SK-N-SH (cell line): ENCODE data around the gene DNAH9. TPM values are rescaled to one million over a fixed set of nuclear protein-coding genes. Genes with fewer than 3 reads are reported as not detected.

Experiments
- CTCF ChIA-PET: fragments of 300-600, 350-600 bp; formaldehyde crosslinking; extraction: SDS; loops from one replicate; lab custom pipeline; 2021; lab: Yijun Ruan, JAX
- POLR2A ChIA-PET: fragments of 350-600 bp; sonication (Branson Sonifier 250); formaldehyde crosslinking; extraction: SDS; loops from one replicate; lab custom pipeline; 2020; ENCODE audit warnings: antibody characterized with exemption, inconsistent platforms; lab: Yijun Ruan, JAX
- DNase-seq: peaks from one replicate; pipeline ENCODE4 v3.0.0; 2012
- H2AFZ ChIP-seq: fragments of 200-600 bp; sonication (generic); 2 replicates; pipeline ENCODE4 v1.8.1; 2016; ENCODE audit warnings: antibody characterized with exemption, mild to moderate bottlenecking, low read depth
- H3F3A ChIP-seq: fragments of 200-600 bp; sonication (generic); replicated peaks from 2 replicates; pipeline ENCODE3; 2016; ENCODE audit warnings: antibody characterized with exemption, mild to moderate bottlenecking; ENCODE audit not compliant: insufficient read depth
- H3K27ac ChIP-seq, 2 experiments: fragments of 200-500 bp in 1 of 2; fragments of 200-600 bp in 1 of 2; sonication (Bioruptor generic) in 1 of 2; sonication (generic), shearing (Covaris generic) in 1 of 2; 2 replicates each; pipeline versions ENCODE4 v1.5.1 to v1.6.1; 2014 to 2016; ENCODE audit warnings: low read depth in 2 of 2, inconsistent platforms in 1 of 2, low read length in 1 of 2, mild to moderate bottlenecking in 1 of 2, mixed read lengths in 1 of 2
- H3K27me3 ChIP-seq: fragments of 200-600 bp; sonication (generic), shearing (Covaris generic); 2 replicates; pipeline ENCODE4 v1.6.1; 2016; ENCODE audit warnings: mixed run types; ENCODE audit not compliant: insufficient read depth
- H3K36me3 ChIP-seq, 2 experiments: fragments of 200-500 bp in 1 of 2; fragments of 200-600 bp in 1 of 2; sonication (Bioruptor generic) in 1 of 2; sonication (generic) in 1 of 2; replicated peaks in 1 of 2; 2 replicates each; pipeline versions ENCODE3 to v1.5.1; 2014 to 2016; ENCODE audit warnings: low read length in 1 of 2, mild to moderate bottlenecking in 1 of 2; ENCODE audit not compliant: insufficient read depth in 2 of 2, control insufficient read depth in 1 of 2
- H3K4me1 ChIP-seq, 2 experiments: fragments of 200-500 bp in 1 of 2; fragments of 200-600 bp in 1 of 2; sonication (Bioruptor generic) in 1 of 2; sonication (generic), shearing (Covaris generic) in 1 of 2; 2 replicates each; pipeline versions ENCODE4 v1.5.1 to v1.6.1; 2014 to 2016; ENCODE audit warnings: low read depth in 1 of 2, low read length in 1 of 2, mixed run types in 1 of 2; ENCODE audit not compliant: insufficient read depth in 2 of 2, control insufficient read depth in 1 of 2
- H3K4me2 ChIP-seq: fragments of 200-600 bp; sonication (generic), shearing (Covaris generic); 2 replicates; pipeline ENCODE4 v1.6.1; 2017; ENCODE audit warnings: mixed run types
- H3K4me3 ChIP-seq, 2 experiments: fragments of 200-500 bp in 1 of 2; fragments of 200-600 bp in 1 of 2; sonication (Bioruptor generic) in 1 of 2; sonication (generic), shearing (Covaris generic) in 1 of 2; 2 replicates each; pipeline versions ENCODE4 v1.5.1 to v1.8.1; 2014 to 2016; ENCODE audit warnings: low read depth in 2 of 2, inconsistent platforms in 1 of 2, low read length in 1 of 2, mild to moderate bottlenecking in 1 of 2, mixed read lengths in 1 of 2, moderate library complexity in 1 of 2
- H3K79me2 ChIP-seq: fragments of 200-600 bp; sonication (generic); 2 replicates; pipeline ENCODE4 v1.8.1; 2017; ENCODE audit warnings: mild to moderate bottlenecking; ENCODE audit not compliant: insufficient read depth
- H3K9ac ChIP-seq: fragments of 200-600 bp; sonication (generic); 2 replicates; pipeline ENCODE4 v1.6.1; 2017; ENCODE audit warnings: mixed run types
- H3K9me2 ChIP-seq: fragments of 200-600 bp; sonication (generic); 2 replicates; pipeline ENCODE4 v1.6.1; 2017; ENCODE audit warnings: mixed run types
- H3K9me3 ChIP-seq: fragments of 200-600 bp; sonication (generic); 2 replicates; pipeline ENCODE4 v1.6.1; 2017; ENCODE audit warnings: mixed run types, mild to moderate bottlenecking, moderate library complexity
- H4K20me1 ChIP-seq: fragments of 200-600 bp; sonication (generic); 2 replicates; pipeline ENCODE4 v1.6.1; 2017; ENCODE audit warnings: mild to moderate bottlenecking, mixed run types; ENCODE audit not compliant: insufficient read depth
- ELF1 ChIP-seq: IDR thresholded peaks from 2 replicates; pipeline ENCODE4 v1.4.0; 2012
- FOXJ3 ChIP-seq: sonication (generic); formaldehyde crosslinking; IDR thresholded peaks from 2 replicates; pipeline ENCODE4 v1.5.1; 2020; ENCODE audit warnings: mild to moderate bottlenecking, missing genetic modification reagents
- GABPA ChIP-seq: IDR thresholded peaks from 2 replicates; pipeline ENCODE4 v1.4.0; 2012; ENCODE audit warnings: low read depth, mild to moderate bottlenecking
- IRF3 ChIP-seq: fragments of 150-350 bp; IDR thresholded peaks from 2 replicates; pipeline ENCODE4 v1.6.1; 2016; ENCODE audit warnings: mild to moderate bottlenecking, low read depth, low read length
- JUND ChIP-seq: IDR thresholded peaks from 2 replicates; pipeline ENCODE4 v1.4.0; 2012
- MXI1 ChIP-seq: IDR thresholded peaks from 2 replicates; pipeline ENCODE4 v1.6.1; 2012; ENCODE audit warnings: mild to moderate bottlenecking, low read depth, low read length, improper control_type of control experiment
- PBX3 ChIP-seq: IDR thresholded peaks from 2 replicates; pipeline ENCODE4; 2012
- RAD21 ChIP-seq: IDR thresholded peaks from 2 replicates; pipeline ENCODE4 v1.6.1; 2012; ENCODE audit warnings: mild to moderate bottlenecking, low read length
- RFX5 ChIP-seq: IDR thresholded peaks from 2 replicates; pipeline ENCODE4 v1.6.1; 2012; ENCODE audit warnings: mild to moderate bottlenecking, improper control_type of control experiment, low read length
- SIN3A ChIP-seq: IDR thresholded peaks from 2 replicates; pipeline ENCODE4 v1.6.1; 2012; ENCODE audit warnings: low read depth, mild to moderate bottlenecking, low read length, moderate library complexity, borderline replicate concordance
- TAF1 ChIP-seq: IDR thresholded peaks from 2 replicates; pipeline ENCODE4 v1.6.1; 2012; ENCODE audit warnings: low read depth, mild to moderate bottlenecking, low read length, moderate library complexity, borderline replicate concordance
- TEAD4 ChIP-seq: IDR thresholded peaks from 2 replicates; pipeline ENCODE4 v1.4.0; 2012; ENCODE audit warnings: mild to moderate bottlenecking, borderline replicate concordance; ENCODE audit not compliant: insufficient read depth
- USF1 ChIP-seq: IDR thresholded peaks from 2 replicates; pipeline ENCODE4 v1.4.0; 2012; ENCODE audit warnings: low read depth, borderline replicate concordance
- WGBS: methylation state at CpG from one replicate; pipeline ENCODE4 v1.1.6; 2017; ENCODE audit warnings: low lambda C conversion rate; 5-methylcytosine and 5-hydroxymethylcytosine counted together
- polyA plus RNA-seq, 3 experiments: library from polyadenylated mRNA; depleted of rRNA; stranded (reverse); fragments of >200 nt; gene quantifications; 2 replicates each; pipeline ENCODE4 v1.2.3, GENCODE V29; 2012
- TF ChIP-seq, protein P1 (sequence below): IDR thresholded peaks from 2 replicates; pipeline ENCODE4 v1.4.0; 2012; ENCODE audit warnings: low read depth, borderline replicate concordance
- TF ChIP-seq, protein P2 (sequence below): fragments of 150-350 bp; IDR thresholded peaks from 2 replicates; pipeline ENCODE4 v1.6.1; 2017; ENCODE audit warnings: antibody characterized with exemption, low read length, low read depth, borderline replicate concordance
- TF ChIP-seq, protein P3 (sequence below): IDR thresholded peaks from 2 replicates; pipeline ENCODE4 v1.6.1; 2012; ENCODE audit warnings: mild to moderate bottlenecking, low read depth, low read length, moderate library complexity

The DNAH9 gene
- polyA plus RNA-seq, 1 of the 3 experiments (the other 2 are of a cell fraction): not detected

DNA sequence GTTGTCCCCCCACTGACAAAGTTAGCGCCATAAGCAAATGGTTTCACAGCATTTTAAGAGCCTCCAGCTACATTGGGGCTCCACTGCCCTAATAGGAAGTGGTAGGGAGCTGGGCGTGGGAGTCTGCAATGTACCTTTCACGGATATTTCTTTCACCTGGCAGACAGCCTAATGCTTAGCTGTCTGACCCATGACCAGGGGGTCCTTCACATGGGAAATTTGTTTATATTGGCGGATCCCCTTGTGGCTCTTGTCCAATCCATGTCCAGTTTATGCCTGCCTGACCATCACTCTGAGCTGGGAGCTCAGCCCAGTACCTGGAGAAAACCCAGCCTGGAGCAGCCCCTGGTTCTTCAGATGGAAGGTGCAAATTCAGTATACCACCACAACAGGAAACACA is 254.0 kb downstream of the DNAH9 start:
- no peaks in the 10 kb centered on the region for H3K79me2 ChIP-seq
- no peak overlapping the region for H3K27ac ChIP-seq
- no peak overlapping the region for H3K4me3 ChIP-seq
- H3K9ac ChIP-seq: no peak overlapping the region
- CTCF ChIA-PET: no interaction called here
- no peaks in the 10 kb centered on the region for H3K27me3 ChIP-seq
- H2AFZ ChIP-seq: no peak overlapping the region
- no peaks in the 10 kb centered on the region for H3K36me3 ChIP-seq
- no peaks in the 10 kb centered on the region for H3F3A ChIP-seq
- DNase-seq: no peak
- TF ChIP-seq USF1: no peak
- TF ChIP-seq PBX3: no peak
- no peak for TF ChIP-seq ELF1
- TF ChIP-seq SIN3A: no peak
- TF ChIP-seq, protein P1, sequence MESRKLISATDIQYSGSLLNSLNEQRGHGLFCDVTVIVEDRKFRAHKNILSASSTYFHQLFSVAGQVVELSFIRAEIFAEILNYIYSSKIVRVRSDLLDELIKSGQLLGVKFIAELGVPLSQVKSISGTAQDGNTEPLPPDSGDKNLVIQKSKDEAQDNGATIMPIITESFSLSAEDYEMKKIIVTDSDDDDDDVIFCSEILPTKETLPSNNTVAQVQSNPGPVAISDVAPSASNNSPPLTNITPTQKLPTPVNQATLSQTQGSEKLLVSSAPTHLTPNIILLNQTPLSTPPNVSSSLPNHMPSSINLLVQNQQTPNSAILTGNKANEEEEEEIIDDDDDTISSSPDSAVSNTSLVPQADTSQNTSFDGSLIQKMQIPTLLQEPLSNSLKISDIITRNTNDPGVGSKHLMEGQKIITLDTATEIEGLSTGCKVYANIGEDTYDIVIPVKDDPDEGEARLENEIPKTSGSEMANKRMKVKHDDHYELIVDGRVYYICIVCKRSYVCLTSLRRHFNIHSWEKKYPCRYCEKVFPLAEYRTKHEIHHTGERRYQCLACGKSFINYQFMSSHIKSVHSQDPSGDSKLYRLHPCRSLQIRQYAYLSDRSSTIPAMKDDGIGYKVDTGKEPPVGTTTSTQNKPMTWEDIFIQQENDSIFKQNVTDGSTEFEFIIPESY: no peak
- no peak for TF ChIP-seq MXI1
- TF ChIP-seq RAD21: no peak
- TF ChIP-seq, protein P2, sequence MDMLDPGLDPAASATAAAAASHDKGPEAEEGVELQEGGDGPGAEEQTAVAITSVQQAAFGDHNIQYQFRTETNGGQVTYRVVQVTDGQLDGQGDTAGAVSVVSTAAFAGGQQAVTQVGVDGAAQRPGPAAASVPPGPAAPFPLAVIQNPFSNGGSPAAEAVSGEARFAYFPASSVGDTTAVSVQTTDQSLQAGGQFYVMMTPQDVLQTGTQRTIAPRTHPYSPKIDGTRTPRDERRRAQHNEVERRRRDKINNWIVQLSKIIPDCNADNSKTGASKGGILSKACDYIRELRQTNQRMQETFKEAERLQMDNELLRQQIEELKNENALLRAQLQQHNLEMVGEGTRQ: no peak
- TF ChIP-seq, protein P3, sequence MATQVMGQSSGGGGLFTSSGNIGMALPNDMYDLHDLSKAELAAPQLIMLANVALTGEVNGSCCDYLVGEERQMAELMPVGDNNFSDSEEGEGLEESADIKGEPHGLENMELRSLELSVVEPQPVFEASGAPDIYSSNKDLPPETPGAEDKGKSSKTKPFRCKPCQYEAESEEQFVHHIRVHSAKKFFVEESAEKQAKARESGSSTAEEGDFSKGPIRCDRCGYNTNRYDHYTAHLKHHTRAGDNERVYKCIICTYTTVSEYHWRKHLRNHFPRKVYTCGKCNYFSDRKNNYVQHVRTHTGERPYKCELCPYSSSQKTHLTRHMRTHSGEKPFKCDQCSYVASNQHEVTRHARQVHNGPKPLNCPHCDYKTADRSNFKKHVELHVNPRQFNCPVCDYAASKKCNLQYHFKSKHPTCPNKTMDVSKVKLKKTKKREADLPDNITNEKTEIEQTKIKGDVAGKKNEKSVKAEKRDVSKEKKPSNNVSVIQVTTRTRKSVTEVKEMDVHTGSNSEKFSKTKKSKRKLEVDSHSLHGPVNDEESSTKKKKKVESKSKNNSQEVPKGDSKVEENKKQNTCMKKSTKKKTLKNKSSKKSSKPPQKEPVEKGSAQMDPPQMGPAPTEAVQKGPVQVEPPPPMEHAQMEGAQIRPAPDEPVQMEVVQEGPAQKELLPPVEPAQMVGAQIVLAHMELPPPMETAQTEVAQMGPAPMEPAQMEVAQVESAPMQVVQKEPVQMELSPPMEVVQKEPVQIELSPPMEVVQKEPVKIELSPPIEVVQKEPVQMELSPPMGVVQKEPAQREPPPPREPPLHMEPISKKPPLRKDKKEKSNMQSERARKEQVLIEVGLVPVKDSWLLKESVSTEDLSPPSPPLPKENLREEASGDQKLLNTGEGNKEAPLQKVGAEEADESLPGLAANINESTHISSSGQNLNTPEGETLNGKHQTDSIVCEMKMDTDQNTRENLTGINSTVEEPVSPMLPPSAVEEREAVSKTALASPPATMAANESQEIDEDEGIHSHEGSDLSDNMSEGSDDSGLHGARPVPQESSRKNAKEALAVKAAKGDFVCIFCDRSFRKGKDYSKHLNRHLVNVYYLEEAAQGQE: no peak
- TF ChIP-seq TEAD4: no peak
- no peak for TF ChIP-seq IRF3
- no peak for TF ChIP-seq GABPA
- no peak for TF ChIP-seq FOXJ3 (CRISPR knock-in tag)
- no peak for TF ChIP-seq TAF1
- no peak for TF ChIP-seq RFX5
- no peak for TF ChIP-seq JUND
- TF ChIP-seq, all 33 proteins: peak for 0
- H3K4me2 ChIP-seq: no peak overlapping the region
- H3K9me3 ChIP-seq: no peaks in the 10 kb centered on the region
- no peaks in the 10 kb centered on the region for H3K9me2 ChIP-seq
- no peaks in the 10 kb centered on the region for H3K4me1 ChIP-seq
- WGBS: 9% methylated on average over 4 of the region's 4 CpGs
- POLR2A ChIA-PET: no interaction called here
- H4K20me1 ChIP-seq: no peaks in the 10 kb centered on the region
